ENCODE measurements around the gene ASIC4. TPM values are rescaled to one million over a fixed set of nuclear protein-coding genes. Genes with fewer than 3 reads are reported as not detected.
A peak's percentile ranks its signal among the peaks of the same experiment; 100 is the strongest.

The ASIC4 gene
- polyA plus RNA-seq, 4 donors: 0.04 to 0.10 TPM; not detected in 2

DNA sequence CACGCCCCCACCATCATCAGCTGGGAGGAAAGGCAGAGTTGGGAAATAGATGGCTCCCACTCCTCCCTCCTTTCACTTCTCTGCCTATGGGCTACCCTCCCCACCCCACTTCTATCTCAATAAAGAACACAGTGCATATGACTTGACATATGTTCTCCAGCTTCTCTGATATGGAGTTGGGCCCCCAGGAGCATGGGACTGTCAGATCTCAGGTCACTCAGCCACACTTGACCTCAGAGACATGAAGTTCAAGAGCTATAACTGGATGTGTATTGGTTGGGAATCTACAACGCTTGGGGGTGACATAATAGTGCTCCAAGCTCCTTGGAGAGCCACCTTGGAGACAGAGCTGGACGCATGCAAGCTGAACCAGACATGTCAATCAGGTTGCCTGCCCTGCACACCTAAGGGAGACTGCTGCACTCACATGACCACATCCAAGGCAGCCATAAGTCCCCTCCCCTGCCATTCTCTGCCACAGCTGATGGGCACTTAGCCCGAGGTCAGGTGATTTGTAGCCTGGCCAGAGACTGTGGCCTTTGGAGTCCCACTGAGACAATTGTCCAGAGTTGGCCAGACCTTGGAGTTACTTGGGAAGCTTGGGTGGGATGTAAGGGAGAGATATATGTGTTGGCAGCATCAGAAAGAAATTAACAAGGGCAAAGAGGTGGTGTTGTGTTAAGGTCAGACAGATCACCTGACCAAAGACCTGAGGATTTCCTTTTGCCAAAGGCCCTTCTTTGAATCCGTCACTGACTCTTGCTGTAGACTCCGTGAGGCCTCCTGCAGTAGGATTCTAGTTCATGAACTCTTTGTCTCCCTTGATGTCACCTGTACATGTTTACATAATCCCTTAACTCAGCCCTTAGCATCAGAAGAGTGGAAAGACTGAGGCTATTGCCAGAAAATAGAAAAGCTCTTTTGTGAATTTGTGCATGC lies 61.6 kb downstream of the ASIC4 start:
- Histone ChIP-seq H3K4me1 (ENCODE audit: control insufficient read depth in 3 of 3, insufficient read depth in 2 of 3, low read depth in 1 of 3, low read length in 2 of 3) (peaks cover 0 to 21% (median 0%) of the 10 kb centered on the region in 3 donors), H3K36me3 (ENCODE audit: control insufficient read depth in 3 of 3, insufficient read depth in 2 of 3, low read depth in 1 of 3, low read length in 3 of 3) (no peaks in the 10 kb centered on the region), H3K27me3 (ENCODE audit: control insufficient read depth in 3 of 3, insufficient read depth in 3 of 3, low read length in 3 of 3) (peaks cover 0 to 8% (median 2%) of the 10 kb centered on the region in 3 donors), H3K9me3 (ENCODE audit: control insufficient read depth in 2 of 2, insufficient read depth in 1 of 2, low read depth in 1 of 2, low read length in 1 of 2) (no peaks in the 10 kb centered on the region), H3K27ac (ENCODE audit: low read depth in 1 of 3, low read length in 2 of 3) (no peak overlapping the region), H3K4me3 (ENCODE audit: low read depth in 1 of 3, low read length in 3 of 3) (no peak overlapping the region)
- DNase-seq: no peak
- WGBS, 3 donors: 78 to 83% (median 80%) methylated on average over 6 of the region's 6 CpGs
- no peak for FAIRE-seq

DNA sequence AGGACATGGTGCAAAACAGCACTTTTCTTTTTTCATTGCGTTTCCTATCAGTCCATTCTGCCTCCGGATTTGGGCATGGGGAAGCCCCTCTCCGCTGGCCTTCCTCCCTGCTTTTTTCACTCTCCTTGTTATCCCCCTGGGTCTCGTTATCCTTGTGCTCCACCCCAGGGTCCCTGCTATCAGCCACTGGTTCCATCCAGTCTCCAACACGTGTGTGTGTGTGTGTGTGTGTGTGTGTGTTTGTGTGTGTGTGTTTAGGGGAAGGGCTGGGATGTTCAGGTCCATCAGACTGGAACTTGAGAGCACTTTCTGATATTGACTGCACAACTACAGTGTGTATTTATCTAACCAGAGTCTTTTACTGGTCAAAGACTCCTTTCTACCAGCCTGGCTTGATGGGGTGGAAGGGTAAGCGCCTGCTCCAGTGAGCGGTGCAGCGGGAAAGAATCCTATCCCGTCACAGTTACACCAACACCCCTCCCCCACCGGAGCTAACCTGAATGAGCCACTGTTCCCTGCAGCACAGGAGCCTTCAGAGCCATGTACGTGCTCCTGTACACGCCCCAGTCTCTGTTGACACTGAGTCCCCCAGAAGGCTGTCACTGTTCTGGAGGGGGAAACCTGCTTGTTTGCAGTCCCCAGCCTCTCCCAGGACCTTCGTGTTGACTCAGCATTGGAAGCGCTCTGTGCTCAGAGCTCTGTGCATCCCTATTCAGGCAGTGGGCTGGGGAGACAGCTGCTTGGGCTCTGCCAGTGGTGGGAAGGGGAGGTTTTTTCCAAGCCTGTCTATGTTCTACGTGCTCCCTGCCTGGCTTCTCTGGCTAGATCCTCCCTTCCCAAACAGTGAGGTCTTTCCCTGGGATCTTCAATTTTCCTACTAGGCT lies 62.5 kb downstream of the ASIC4 start:
- Histone ChIP-seq H3K9me3 (ENCODE audit: control insufficient read depth in 2 of 2, insufficient read depth in 1 of 2, low read depth in 1 of 2, low read length in 1 of 2) (no peaks in the 10 kb centered on the region), H3K36me3 (ENCODE audit: control insufficient read depth in 3 of 3, insufficient read depth in 2 of 3, low read depth in 1 of 3, low read length in 3 of 3) (no peaks in the 10 kb centered on the region), H3K4me1 (ENCODE audit: control insufficient read depth in 3 of 3, insufficient read depth in 2 of 3, low read depth in 1 of 3, low read length in 2 of 3) (peaks cover 0 to 18% (median 0%) of the 10 kb centered on the region in 3 donors), H3K4me3 (ENCODE audit: low read depth in 1 of 3, low read length in 3 of 3) (no peak overlapping the region), H3K27ac (ENCODE audit: low read depth in 1 of 3, low read length in 2 of 3) (no peak overlapping the region), H3K27me3 (ENCODE audit: control insufficient read depth in 3 of 3, insufficient read depth in 3 of 3, low read length in 3 of 3) (peaks cover 0 to 8% (median 2%) of the 10 kb centered on the region in 3 donors)
- DNase-seq (peak in 1 of 2 donors; percentile 80), FAIRE-seq (no peak)
- WGBS, 3 donors: 18 to 30% (median 30%) methylated on average over 15 of the region's 15 CpGs

DNA sequence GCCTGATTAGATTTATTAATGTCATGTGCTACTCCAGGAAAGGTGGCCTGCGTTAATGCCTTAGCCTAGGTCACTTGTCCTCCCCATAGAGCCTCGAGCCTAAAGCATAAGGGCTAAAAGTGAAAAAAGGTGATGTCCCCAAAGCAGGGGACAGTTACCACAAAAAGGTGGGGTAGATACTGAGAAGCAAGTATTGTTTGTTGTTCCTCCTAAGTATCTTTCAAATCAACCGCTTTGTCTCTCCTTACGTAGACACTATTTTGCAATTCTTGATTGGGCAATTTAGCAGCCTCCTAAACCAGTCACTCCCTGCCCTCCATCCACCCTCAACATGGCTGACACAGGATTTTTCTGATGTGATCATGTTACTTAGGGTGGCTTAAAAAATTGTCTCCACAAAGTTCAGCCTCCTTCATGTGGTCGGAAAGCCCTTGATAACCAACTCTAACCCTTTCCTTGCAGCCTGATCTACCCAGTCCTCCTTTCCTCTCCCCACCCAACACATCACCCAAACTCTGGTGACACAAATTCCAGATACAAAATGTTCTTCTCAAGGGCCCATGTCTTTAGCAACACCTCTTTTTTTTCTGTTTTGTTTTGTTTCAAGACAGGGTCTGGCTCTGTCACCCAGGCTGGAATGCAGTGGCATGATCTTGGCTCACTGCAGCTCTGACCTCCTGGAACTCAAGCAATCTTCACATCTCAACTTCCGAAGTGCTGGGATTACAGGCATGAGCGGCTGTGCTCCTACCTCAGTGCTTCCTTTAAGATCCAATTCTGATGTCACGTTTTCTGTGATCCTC lies 64.7 kb downstream of the ASIC4 start:
- WGBS, 3 donors: 76 to 80% (median 79%) methylated on average over 8 of the region's 8 CpGs
- H3K27me3 ChIP-seq (ENCODE audit: control insufficient read depth in 3 of 3, insufficient read depth in 3 of 3, low read length in 3 of 3): peaks cover 0 to 8% (median 2%) of the 10 kb centered on the region in 3 donors
- no peak for DNase-seq
- H3K4me1 ChIP-seq (ENCODE audit: control insufficient read depth in 3 of 3, insufficient read depth in 2 of 3, low read depth in 1 of 3, low read length in 2 of 3): peaks cover 0 to 11% (median 0%) of the 10 kb centered on the region in 3 donors
- H3K9me3 ChIP-seq (ENCODE audit: control insufficient read depth in 2 of 2, insufficient read depth in 1 of 2, low read depth in 1 of 2, low read length in 1 of 2): no peaks in the 10 kb centered on the region
- H3K27ac ChIP-seq (ENCODE audit: low read depth in 1 of 3, low read length in 2 of 3): no peak overlapping the region
- no peak for FAIRE-seq
- no peaks in the 10 kb centered on the region for H3K36me3 ChIP-seq (ENCODE audit: control insufficient read depth in 3 of 3, insufficient read depth in 2 of 3, low read depth in 1 of 3, low read length in 3 of 3)
- H3K4me3 ChIP-seq (ENCODE audit: low read depth in 1 of 3, low read length in 3 of 3): no peak overlapping the region

DNA sequence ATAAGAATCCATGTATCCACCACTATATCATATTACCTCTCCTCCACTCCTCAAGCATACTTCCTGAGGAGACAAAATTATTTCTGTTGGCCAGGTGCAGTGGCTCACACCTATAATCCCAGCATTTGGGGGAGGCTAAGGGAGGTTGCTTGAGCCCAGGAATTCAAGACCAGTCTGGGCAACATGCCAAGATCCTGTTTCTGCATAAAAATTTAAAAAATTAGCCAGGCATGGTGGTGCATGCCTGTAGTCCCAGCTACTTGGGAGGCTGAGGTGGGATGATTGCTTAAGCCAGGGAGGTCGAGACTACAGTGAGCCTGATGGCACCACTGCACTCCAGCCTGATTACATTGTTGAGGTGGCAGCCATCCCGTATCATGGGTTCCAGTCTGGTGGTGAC lies 67.1 kb downstream of the ASIC4 start:
- peaks cover 0 to 10% (median 0%) of the 10 kb centered on the region in 3 donors for H3K4me1 ChIP-seq (ENCODE audit: control insufficient read depth in 3 of 3, insufficient read depth in 2 of 3, low read depth in 1 of 3, low read length in 2 of 3)
- no peak overlapping the region for H3K4me3 ChIP-seq (ENCODE audit: low read depth in 1 of 3, low read length in 3 of 3)
- no peak for FAIRE-seq
- H3K27ac ChIP-seq (ENCODE audit: low read depth in 1 of 3, low read length in 2 of 3): no peak overlapping the region
- 66 to 78% (median 77%) methylated on average over 2 of the region's 2 CpGs for WGBS, 3 donors
- no peak for DNase-seq
- H3K36me3 ChIP-seq (ENCODE audit: control insufficient read depth in 3 of 3, insufficient read depth in 2 of 3, low read depth in 1 of 3, low read length in 3 of 3): no peaks in the 10 kb centered on the region
- H3K9me3 ChIP-seq (ENCODE audit: control insufficient read depth in 2 of 2, insufficient read depth in 1 of 2, low read depth in 1 of 2, low read length in 1 of 2): no peaks in the 10 kb centered on the region
- peaks cover 0 to 5% (median 3%) of the 10 kb centered on the region in 3 donors for H3K27me3 ChIP-seq (ENCODE audit: control insufficient read depth in 3 of 3, insufficient read depth in 3 of 3, low read length in 3 of 3)

Other genes with a start within 250 kb of the ASIC4 start
- gene DNAJB2, start 235.1 kb upstream of the ASIC4 start, polyA plus RNA-seq: 10 to 100 TPM; 43.3 to 65.8 (median 57.7) TPM
- 1 to 10 TPM in 3 of 4 donors, not detected in 1; 1.6 to 9.4 (median 4.1) TPM for gene PTPRN, start 205.1 kb upstream of the ASIC4 start, polyA plus RNA-seq
- gene RESP18, start 181.7 kb upstream of the ASIC4 start, polyA plus RNA-seq: under 1 TPM in 2 of 4 donors, not detected in 2; 0.16 to 0.28 TPM
- gene DNPEP, start 126.6 kb upstream of the ASIC4 start, polyA plus RNA-seq: 100 to 1,000 TPM in 3 of 4 donors, 10 to 100 TPM in 1; 98.2 to 200 (median 165) TPM
- 100 to 1,000 TPM in 1 of 4 donors, 10 to 100 TPM in 3; 24.6 to 178 (median 67.4) TPM for gene DES, start 96.1 kb upstream of the ASIC4 start, polyA plus RNA-seq
- 10 to 100 TPM in 1 of 4 donors, 1 to 10 TPM in 2, under 1 TPM in 1; 0.45 to 15.7 (median 5.3) TPM for gene SPEG, start 79.6 kb upstream of the ASIC4 start, polyA plus RNA-seq
- gene GMPPA, start 15.6 kb upstream of the ASIC4 start, polyA plus RNA-seq: 10 to 100 TPM; 52.6 to 63.5 (median 61.3) TPM
- gene CHPF, start 29.3 kb downstream of the ASIC4 start, polyA plus RNA-seq: 10 to 100 TPM in 3 of 4 donors, 1 to 10 TPM in 1; 8.7 to 96.1 (median 50.4) TPM
- 10 to 100 TPM in 2 of 4 donors, 1 to 10 TPM in 2; 1.8 to 23.5 (median 14.8) TPM for gene TMEM198, start 29.5 kb downstream of the ASIC4 start, polyA plus RNA-seq
- 10 to 100 TPM in 3 of 4 donors, 1 to 10 TPM in 1; 4.5 to 97.4 (median 15.4) TPM for gene OBSL1, start 57.1 kb downstream of the ASIC4 start, polyA plus RNA-seq
- under 1 TPM in 2 of 4 donors, not detected in 2; 0.18 to 0.78 TPM for gene INHA, start 57.8 kb downstream of the ASIC4 start, polyA plus RNA-seq
- 10 to 100 TPM; 20.4 to 38.9 (median 23.2) TPM for gene STK11IP, start 83.4 kb downstream of the ASIC4 start, polyA plus RNA-seq
- 1 to 10 TPM in 3 of 4 donors, not detected in 1; 1.0 to 2.2 (median 1.1) TPM for gene SLC4A3, start 113.1 kb downstream of the ASIC4 start, polyA plus RNA-seq